A549 treated with AZD9567 at 1 μM for 4 hours (cell line): ENCODE results near the gene FZD8. TPM values are rescaled to one million over a fixed set of nuclear protein-coding genes. Genes with fewer than 3 reads are reported as not detected.

Experiments used
- total RNA-seq: library from RNA; stranded (reverse); fragments of 200-300 nt; extraction: Qiagen RNA extraction; gene quantifications from 5 replicates; pipeline ENCODE4 v1.2.3, GENCODE V29; 2022; ENCODE audit not compliant: insufficient read depth

FZD8 gene, protein sequence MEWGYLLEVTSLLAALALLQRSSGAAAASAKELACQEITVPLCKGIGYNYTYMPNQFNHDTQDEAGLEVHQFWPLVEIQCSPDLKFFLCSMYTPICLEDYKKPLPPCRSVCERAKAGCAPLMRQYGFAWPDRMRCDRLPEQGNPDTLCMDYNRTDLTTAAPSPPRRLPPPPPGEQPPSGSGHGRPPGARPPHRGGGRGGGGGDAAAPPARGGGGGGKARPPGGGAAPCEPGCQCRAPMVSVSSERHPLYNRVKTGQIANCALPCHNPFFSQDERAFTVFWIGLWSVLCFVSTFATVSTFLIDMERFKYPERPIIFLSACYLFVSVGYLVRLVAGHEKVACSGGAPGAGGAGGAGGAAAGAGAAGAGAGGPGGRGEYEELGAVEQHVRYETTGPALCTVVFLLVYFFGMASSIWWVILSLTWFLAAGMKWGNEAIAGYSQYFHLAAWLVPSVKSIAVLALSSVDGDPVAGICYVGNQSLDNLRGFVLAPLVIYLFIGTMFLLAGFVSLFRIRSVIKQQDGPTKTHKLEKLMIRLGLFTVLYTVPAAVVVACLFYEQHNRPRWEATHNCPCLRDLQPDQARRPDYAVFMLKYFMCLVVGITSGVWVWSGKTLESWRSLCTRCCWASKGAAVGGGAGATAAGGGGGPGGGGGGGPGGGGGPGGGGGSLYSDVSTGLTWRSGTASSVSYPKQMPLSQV
- total RNA-seq = 4.4 to 5.7 TPM (median 5.3 TPM) in 5 replicates

DNA sequence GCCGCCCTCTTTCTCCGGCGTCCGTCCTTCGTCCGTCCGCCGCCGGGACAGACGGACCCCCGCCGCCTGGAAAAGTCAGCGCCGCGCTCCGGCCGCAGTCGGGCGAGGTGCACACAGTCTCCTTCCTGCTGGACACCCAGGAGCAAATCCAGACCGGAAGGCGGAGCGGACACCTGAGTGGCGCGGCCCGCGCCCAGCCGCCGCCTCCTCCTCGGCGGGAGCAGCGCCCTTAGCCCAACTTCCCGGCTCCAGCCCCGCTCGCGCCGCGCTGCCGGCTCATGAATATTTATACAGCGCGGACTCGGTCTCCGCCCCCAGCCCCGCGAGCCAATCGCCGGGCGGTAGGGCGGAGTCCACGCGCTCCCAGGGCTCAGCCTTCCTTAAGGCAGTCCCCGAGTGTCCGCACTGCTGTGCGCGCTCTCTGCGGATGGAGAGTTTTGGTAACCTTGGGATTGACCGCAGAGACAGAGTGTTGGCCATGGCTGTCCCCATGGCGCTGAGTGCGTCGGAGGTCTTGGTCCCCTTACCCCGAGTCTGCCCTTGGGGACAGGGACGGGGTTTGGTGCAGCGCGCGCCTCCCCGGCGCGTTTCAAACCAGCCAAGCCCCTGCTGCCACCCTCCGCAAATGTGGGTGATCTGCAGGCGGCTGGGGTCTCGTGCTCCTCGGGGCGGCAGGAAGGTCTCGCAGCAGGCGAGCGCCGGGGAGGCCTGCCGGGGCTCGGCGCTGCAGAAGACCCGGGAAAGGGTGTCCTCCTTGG, at the start of gene FZD8:
TSS of gene FZD8 (minus strand) at position 262 of the 758 bp plus-strand sequence. CDS start 867 bp downstream, outside the sequence.

DNA sequence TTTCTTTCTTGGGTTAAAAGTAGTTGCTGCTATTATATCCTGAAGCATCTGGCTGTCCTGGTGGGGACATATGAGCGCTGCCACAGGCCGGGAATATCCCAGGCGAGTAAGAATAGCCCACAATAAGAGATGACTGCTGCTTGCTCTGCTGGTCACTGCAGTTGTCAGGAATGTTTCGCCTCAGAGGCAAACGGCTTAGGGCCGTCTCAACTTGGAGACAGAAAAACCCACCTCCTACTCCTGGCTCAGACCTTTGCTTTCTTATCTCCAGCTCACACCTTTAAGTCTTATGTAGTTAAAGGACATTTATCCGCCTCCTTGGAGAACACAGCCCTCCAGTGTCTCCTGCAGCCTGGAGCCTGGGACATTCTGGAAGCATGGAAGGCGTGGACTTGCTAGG, 36.9 kb downstream of the FZD8 start, which contains the start of gene GJD4:
TSS of gene GJD4 (plus strand) at position 151 of the 400 bp plus-strand sequence. CDS start at position 378, 227 bp downstream.

Other genes with a start within 250 kb of the FZD8 start
- not detected in 5 replicates for gene GJD4, start 37.0 kb downstream of the FZD8 start, total RNA-seq